NCI-H1694 treated with DMSO at 0.1 percent for 48 hours (cell line): ENCODE data around the gene LSMEM2.
A peak's percentile ranks its signal among the peaks of the same experiment; 100 is the strongest.

Experiments
- DNase-seq: peaks from one replicate; lab custom pipeline; 2025; lab: John Stamatoyannopoulos, UW

The LSMEM2 gene

GRCh38 chr3:50322115-50322385 lies 43.2 kb downstream of the LSMEM2 start:
- no peak for DNase-seq

DNA sequence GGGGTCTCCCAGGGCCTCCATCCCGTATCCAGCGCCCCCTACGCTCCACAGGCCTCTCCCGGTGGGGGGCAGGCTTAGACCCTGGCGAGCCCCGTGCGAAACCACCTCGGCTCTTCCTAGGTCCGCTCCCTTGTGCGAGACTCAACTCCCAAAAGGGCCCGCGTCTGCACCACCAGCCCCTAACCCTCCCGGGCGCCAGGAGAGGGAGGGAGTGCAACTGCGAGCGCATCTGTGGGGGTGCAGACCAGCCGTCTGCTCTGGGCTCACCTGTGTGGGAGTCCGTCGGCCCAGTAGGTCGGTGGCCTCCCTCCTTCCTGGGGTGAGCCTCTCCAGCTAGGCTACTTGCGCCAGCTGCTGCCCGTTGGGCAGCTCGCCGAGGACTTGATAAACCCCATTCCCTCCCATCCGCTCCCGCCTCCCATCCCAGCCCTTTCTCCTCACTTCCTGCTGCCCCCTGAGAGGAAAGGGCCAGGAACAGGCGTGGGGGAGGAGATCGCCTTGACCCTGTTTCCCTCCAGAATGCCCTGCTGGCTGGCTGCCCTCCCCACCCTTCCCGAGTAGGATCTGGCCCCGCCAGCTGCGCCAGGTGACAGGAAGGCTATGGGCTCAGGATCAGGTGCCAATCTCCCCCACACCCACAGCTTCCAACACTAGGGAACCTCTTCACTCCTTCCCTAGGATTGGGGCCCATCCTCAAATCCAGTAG lies 43.7 kb downstream of the LSMEM2 start, which contains the start of gene HYAL2:
Gene HYAL2, minus strand, starts transcription at position 360 of the 706 bp plus-strand sequence. CDS start 2,256 bp downstream, outside the sequence.
- DNase-seq: no peak

- no peak for DNase-seq
These were observed 44.3 kb downstream of the LSMEM2 start for GRCh38 chr3:50323092-50323600.

GRCh38 chr3:50323614-50324199 lies 44.8 kb downstream of the LSMEM2 start:
- DNase-seq: no peak

DNA sequence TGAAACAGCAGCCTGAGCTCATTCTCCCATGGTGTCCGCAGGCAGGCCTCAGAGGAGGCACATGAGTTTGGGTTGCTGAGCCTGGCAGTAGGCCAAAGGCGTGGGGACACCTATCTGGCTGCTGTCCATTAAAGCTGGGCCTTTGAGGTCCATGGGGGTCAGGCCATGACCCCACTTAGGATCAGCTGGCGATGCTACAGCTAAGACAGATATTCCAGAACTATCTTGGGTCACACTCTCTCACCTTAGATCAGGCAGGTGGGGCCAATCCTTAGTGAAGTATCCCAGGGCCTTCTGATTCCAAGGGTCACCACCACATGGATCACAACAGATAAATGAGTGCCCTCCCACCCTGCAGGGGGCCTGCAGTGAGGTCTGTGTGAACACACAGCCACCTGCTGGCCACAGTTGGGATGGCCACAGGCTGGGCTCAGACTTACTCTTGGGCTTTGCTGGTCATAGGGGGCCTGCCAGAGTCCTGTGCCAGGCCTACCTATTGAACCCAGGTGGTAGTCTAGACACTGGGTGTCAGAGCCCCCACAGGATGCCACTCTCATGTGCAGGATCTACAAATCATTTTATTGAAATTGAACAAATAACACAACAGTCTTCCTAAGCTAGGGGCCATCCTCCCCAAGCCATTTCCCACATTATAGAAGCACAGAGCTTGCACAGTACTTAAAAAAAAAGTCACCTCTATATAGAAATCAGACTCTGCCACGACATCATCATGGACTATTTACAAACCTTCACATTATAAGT lies 45.6 kb downstream of the LSMEM2 start:
- DNase-seq: no peak

- DNase-seq: no peak
These were observed 46.2 kb downstream of the LSMEM2 start for GRCh38 chr3:50325113-50325480.

DNA sequence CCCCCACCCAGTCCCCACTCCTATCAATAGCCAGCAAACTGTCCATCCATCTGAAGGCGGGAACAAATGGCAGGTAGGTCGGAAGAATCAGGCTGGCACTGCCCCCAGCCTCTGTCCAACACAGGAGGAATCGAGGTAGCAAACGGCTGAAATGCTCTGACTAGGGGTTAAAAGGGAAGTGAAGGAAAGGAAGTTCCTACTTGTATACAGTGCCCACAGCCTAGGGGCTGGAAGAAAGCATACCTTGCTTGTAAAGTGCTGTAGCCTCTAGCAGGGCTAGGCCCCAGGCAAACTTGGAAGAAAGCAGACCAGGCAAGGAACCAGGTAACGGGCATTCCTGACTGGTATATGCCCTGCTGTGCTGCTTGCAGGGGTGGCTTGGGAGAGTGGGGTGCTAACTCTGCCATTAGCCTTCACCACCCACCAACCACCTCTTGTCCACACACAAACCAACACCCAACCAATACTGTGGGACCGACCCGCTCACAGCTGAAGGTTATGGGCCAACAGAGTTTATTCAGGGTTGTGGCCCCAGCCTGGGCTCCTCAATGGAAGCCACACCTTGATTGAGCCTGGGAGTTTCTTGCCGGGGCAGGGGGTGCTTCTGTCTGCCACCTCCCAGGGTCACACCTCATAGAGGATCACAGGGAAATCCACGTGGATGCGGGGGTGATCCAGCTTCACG lies 46.8 kb downstream of the LSMEM2 start:
- DNase-seq: no peak

DNA sequence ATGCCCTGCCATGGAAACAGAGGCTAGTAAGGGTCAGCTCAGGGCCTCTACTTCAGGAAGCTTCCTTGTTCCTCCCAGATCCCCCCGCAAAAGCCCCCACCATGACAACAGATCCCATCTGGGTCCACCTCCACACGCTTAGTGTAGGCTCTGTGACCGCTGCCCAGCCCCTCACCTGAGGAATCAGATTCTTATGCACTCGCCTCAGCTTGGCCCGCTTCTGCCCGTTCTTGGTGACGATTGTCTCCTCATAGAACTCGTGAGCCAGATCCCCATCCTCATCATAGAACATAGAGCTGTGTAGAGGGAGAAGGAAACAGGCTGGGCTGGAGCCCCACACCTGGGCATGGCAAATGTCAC lies 47.3 kb downstream of the LSMEM2 start:
- DNase-seq: no peak

DNA sequence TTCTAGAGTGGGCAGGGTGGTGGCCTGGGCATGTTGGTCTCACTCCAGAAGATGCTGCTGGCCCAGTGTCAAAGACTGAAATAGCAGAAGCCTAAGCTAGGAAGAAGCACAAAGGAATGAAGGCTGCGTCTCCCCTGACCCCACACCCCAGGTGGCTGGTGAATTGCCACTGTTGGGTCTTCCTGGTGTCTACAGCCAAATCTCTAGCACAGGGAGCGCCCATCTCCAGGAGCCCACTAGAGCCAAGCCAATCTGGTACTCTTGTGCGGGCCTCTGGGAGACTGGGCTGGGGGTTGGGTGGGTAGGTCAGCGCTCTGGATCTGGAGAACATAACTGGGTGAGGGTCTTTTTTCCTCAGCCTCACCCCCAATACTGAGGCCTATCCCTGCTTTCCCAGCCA lies 48.2 kb downstream of the LSMEM2 start:
- DNase-seq: no peak

- peak; percentile 61 for DNase-seq
These were observed 49.2 kb downstream of the LSMEM2 start, which contains the start of gene TUSC2 for GRCh38 chr3:50327943-50328691. TUSC2 (minus strand) TSS chr3:50328223; CDS start chr3:50328099, 124 bp downstream.

DNA sequence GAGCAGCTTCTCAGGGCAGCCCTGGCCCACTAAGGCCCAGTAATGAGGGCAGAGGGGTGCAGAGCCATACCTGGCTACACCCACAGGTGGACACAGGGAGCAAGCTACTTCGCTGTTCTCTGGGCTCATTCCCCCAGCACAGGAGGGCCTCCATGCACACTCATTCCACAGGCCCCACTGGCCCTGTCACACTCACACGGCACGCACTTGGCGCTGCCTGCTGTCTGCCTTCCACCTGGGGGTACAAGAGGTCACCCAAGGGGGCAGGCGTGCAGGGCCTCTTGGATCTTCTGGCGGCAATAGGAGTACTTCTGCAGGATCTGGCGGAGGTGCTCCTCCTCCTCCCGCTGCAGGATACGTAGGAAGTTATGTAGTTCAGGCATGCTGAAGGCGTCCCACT lies 51.4 kb downstream of the LSMEM2 start:
- DNase-seq: no peak

GRCh38 chr3:50331364-50331907 lies 52.5 kb downstream of the LSMEM2 start:
- no peak for DNase-seq

DNA sequence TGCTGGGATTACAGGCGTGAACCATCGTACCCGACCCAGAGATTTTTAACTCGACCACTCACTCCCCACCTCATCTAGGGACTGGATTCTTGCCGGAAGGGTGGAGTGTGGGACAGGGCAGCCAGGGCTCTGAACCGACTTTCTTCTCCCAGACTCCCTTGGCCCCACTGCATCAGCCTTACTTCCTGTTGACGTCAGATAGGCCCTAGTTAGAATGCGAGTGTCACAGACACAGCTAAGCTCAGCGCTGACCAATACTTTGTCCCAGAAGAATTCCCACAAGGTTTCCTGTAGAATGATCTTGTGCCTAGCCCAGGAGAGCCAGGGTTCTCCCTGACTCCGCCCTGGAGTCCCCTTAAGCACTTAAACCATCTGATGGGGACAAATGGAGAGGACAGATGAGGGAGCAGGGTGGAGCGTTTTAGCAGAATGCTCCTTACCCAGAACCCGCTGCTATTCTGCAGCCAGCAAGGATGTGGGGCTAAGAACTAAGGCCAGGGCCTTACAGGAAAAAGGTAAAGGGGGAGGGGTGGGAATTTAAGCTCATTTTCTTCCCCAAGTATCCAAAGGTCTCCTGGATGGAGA lies 54.9 kb downstream of the LSMEM2 start:
- DNase-seq: no peak

GRCh38 chr3:50334339-50335075 lies 55.6 kb downstream of the LSMEM2 start:
- DNase-seq: no peak

DNA sequence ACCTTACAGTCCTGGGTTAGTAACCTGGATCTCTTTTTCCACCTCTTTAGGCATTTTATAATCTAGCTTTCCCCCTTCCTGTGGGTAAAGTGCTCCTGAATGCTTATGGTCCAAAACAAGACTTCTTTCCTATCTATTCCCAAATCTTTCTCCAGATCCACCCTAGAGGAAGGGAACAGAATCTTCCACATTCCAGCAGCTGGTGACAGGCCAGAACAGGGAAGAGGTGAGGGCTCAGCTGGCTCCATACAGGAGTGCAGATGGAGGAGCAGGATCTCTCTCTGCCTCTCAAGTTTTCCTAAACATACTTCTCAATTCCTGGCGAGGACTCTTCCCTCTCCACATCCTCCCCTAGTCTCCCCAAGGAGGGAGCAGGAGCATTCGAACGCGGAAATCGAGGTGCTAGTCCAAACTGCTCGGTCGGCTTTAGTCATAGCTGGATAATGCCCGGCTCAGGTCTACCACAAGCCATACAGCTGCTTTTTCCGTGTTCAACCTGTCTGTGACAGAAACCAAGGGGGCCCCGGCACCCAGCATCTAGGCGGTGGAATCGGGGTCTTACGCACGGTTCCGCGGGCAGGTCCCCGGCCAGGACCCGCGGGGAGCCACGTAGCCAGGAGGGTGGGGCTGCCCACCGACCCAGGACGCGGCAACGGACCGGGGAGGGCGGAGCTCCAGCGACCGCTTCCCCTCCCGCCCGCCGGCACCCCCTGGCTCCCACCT lies 57.7 kb downstream of the LSMEM2 start:
- DNase-seq: no peak

GRCh38 chr3:50337175-50337861 lies 58.4 kb downstream of the LSMEM2 start:
- DNase-seq: peak; percentile 75
